WTC11 (cell line): ENCODE results near the gene SURF2. TPM values are rescaled to one million over a fixed set of nuclear protein-coding genes. Genes with fewer than 3 reads are reported as not detected.

Experiments used
- ATAC-seq: fragments of 200-7000 bp; cut with Tn5 transposase; 2 replicates; pipeline ENCODE4 v1.10.0; 2021; ENCODE audit warnings: mild to moderate bottlenecking, moderate library complexity
- CTCF ChIA-PET: fragments of 300-600 bp; sonication (Branson Sonifier 250); formaldehyde crosslinking; loops from one replicate; lab custom pipeline; 2021; ENCODE audit warnings: antibody characterized with exemption; lab: Charles Lee
- POLR2A ChIA-PET: fragments of 350-600 bp; sonication (Branson Sonifier 250); formaldehyde crosslinking; loops from one replicate; lab custom pipeline; 2021; ENCODE audit warnings: antibody characterized with exemption; lab: Charles Lee
- DNase-seq: peaks from one replicate; pipeline ENCODE4 v3.0.0; 2021; ENCODE audit warnings: low spot score
- H3K27ac Mint-ChIP-seq: 2 replicates; pipeline ENCODE4 v1.8.0; 2021; ENCODE audit warnings: mixed read lengths
- H3K27me3 Mint-ChIP-seq: 2 replicates; pipeline ENCODE4 v1.8.0; 2021; ENCODE audit warnings: low read depth, mild to moderate bottlenecking, moderate library complexity, mixed read lengths
- H3K36me3 Mint-ChIP-seq: 2 replicates; pipeline ENCODE4 v1.8.0; 2021; ENCODE audit warnings: mixed read lengths
- H3K4me1 Mint-ChIP-seq: 2 replicates; pipeline ENCODE4 v1.8.0; 2022; ENCODE audit warnings: mixed read lengths
- H3K4me3 Mint-ChIP-seq: 2 replicates; pipeline ENCODE4 v1.8.0; 2021; ENCODE audit warnings: mild to moderate bottlenecking, moderate library complexity, mixed read lengths
- H3K9me3 Mint-ChIP-seq: 2 replicates; pipeline ENCODE4 v1.8.0; 2021; ENCODE audit warnings: mixed read lengths
- CREB1 ChIP-seq: sonication (generic); formaldehyde crosslinking; IDR thresholded peaks from 2 replicates; pipeline ENCODE4 v1.8.0; 2023; ENCODE audit warnings: mild to moderate bottlenecking, missing genetic modification reagents
- CREM ChIP-seq: sonication (generic); formaldehyde crosslinking; IDR thresholded peaks from 2 replicates; pipeline ENCODE4 v1.8.1; 2022; ENCODE audit warnings: mild to moderate bottlenecking, missing genetic modification reagents, moderate library complexity
- ELF4 ChIP-seq: sonication (generic); formaldehyde crosslinking; IDR thresholded peaks from 2 replicates; pipeline ENCODE4 v1.8.1; 2022; ENCODE audit warnings: low read depth, mild to moderate bottlenecking, moderate library complexity, missing genetic modification reagents
- FOXP1 ChIP-seq: sonication (generic); formaldehyde crosslinking; IDR thresholded peaks from 2 replicates; pipeline ENCODE4 v1.8.0; 2022; ENCODE audit warnings: missing genetic modification reagents, mild to moderate bottlenecking, moderate library complexity, borderline replicate concordance
- FOXP4 ChIP-seq: sonication (generic); formaldehyde crosslinking; IDR thresholded peaks from 2 replicates; pipeline ENCODE4 v1.8.0; 2022; ENCODE audit warnings: mild to moderate bottlenecking, missing genetic modification reagents
- GABPB1 ChIP-seq: sonication (generic); formaldehyde crosslinking; IDR thresholded peaks from 2 replicates; pipeline ENCODE4 v1.8.1; 2023; ENCODE audit warnings: mild to moderate bottlenecking, missing genetic modification reagents
- JUN ChIP-seq: sonication (generic); formaldehyde crosslinking; IDR thresholded peaks from 2 replicates; pipeline ENCODE4 v1.8.0; 2023; ENCODE audit warnings: mild to moderate bottlenecking, missing genetic modification reagents
- MLX ChIP-seq: sonication (generic); formaldehyde crosslinking; IDR thresholded peaks from 2 replicates; pipeline ENCODE4 v1.8.1; 2023; ENCODE audit warnings: mild to moderate bottlenecking, missing genetic modification reagents, moderate library complexity
- PRDM15 ChIP-seq: sonication (generic); formaldehyde crosslinking; IDR thresholded peaks from 2 replicates; pipeline ENCODE4 v1.8.0; 2022; ENCODE audit warnings: missing genetic modification reagents
- STAT6 ChIP-seq: sonication (generic); formaldehyde crosslinking; conservative IDR thresholded peaks from 2 replicates; pipeline ENCODE4 v1.8.1; 2023; ENCODE audit warnings: mild to moderate bottlenecking, low read depth, missing genetic modification reagents, moderate library complexity
- TEAD1 ChIP-seq: sonication (generic); formaldehyde crosslinking; IDR thresholded peaks from 2 replicates; pipeline ENCODE4 v1.8.0; 2022; ENCODE audit warnings: mild to moderate bottlenecking, missing genetic modification reagents
- USF1 ChIP-seq: sonication (generic); formaldehyde crosslinking; IDR thresholded peaks from 2 replicates; pipeline ENCODE4 v1.8.0; 2022; ENCODE audit warnings: mild to moderate bottlenecking, missing genetic modification reagents
- ZBTB21 ChIP-seq: sonication (generic); formaldehyde crosslinking; IDR thresholded peaks from 2 replicates; pipeline ENCODE4 v1.8.1; 2023; ENCODE audit warnings: mild to moderate bottlenecking, missing genetic modification reagents, borderline replicate concordance
- ZNF416 ChIP-seq: fragments of 250-450 bp; sonication (Bioruptor Pico); IDR thresholded peaks from 2 replicates; pipeline ENCODE4 v1.9.0; 2021; ENCODE audit warnings: mild to moderate bottlenecking, inconsistent platforms
- ZNF425 ChIP-seq: fragments of 250-450 bp; sonication (Bioruptor Pico); conservative IDR thresholded peaks from 2 replicates; pipeline ENCODE4 v1.9.0; 2021; ENCODE audit warnings: mild to moderate bottlenecking
- ZNF512 ChIP-seq: sonication (generic); formaldehyde crosslinking; IDR thresholded peaks from 2 replicates; pipeline ENCODE4 v1.8.1; 2022; ENCODE audit warnings: missing genetic modification reagents, borderline replicate concordance
- total RNA-seq: library from RNA; stranded (reverse); gene quantifications from 3 replicates; pipeline ENCODE4 v1.2.3, GENCODE V29; 2021

Gene SURF2
- total RNA-seq, 1 experiment from 2014 or later: 33.3 TPM

GRCh38 chr9:133335924-133336811 lies 20.2 kb upstream of the SURF2 start, which contains the start of gene SURF6 (continued):
- peak; percentile 71; the same call in 1 of the 2 replicates for TF ChIP-seq JUN
- TF ChIP-seq ZNF425 (CRISPR knock-in tag): 0 out of 2 replicates have a peak, but pooled peaks have one; percentile 7
- peak; percentile 90; the same call in 1 of the 2 replicates for TF ChIP-seq FOXP4 (CRISPR knock-in tag)

GRCh38 chr9:133339641-133340040 lies 16.7 kb upstream of the SURF2 start:
- ChIA-PET CTCF (interaction anchor here (1.1 kb wide), 1 partner anchor 101 kb away, joined by 3 read pairs; no protein-coding TSS in a partner anchor), POLR2A (interaction anchor here (0.7 kb wide), 1 partner anchor 8 kb away, joined by 3 read pairs; the partner anchor contains the start of gene MED22)
- ATAC-seq: no peak
- H3K4me1 Mint-ChIP-seq: peaks cover 18% of the 10 kb centered on the region
- no peaks in the 10 kb centered on the region for H3K9me3 Mint-ChIP-seq
- peaks cover 53% of the 10 kb centered on the region for H3K36me3 Mint-ChIP-seq
- peak overlapping the region; percentile 71; the same call in 1 of the 2 replicates for H3K27ac Mint-ChIP-seq
- H3K27me3 Mint-ChIP-seq: no peaks in the 10 kb centered on the region
- H3K4me3 Mint-ChIP-seq: no peak overlapping the region
- DNase-seq: no peak
- TF ChIP-seq TEAD1 (CRISPR knock-in tag): no peak
- TF ChIP-seq FOXP4 (CRISPR knock-in tag): no peak
- TF ChIP-seq STAT6 (CRISPR knock-in tag): no peak
- no peak for TF ChIP-seq MLX (CRISPR knock-in tag)
- TF ChIP-seq GABPB1 (CRISPR knock-in tag): no peak
- no peak for TF ChIP-seq ZNF512 (CRISPR knock-in tag)
- TF ChIP-seq ZNF416 (CRISPR knock-in tag): no peak
- no peak for TF ChIP-seq USF1 (CRISPR knock-in tag)
- no peak for TF ChIP-seq ELF4 (CRISPR knock-in tag)
- no peak for TF ChIP-seq ZBTB21 (CRISPR knock-in tag)
- TF ChIP-seq FOXP1 (CRISPR knock-in tag): no peak
- TF ChIP-seq CREM (CRISPR knock-in tag): no peak
- TF ChIP-seq PRDM15 (CRISPR knock-in tag): no peak
- TF ChIP-seq CREB1: no peak
